Right forelimb (tissue), 1 donor: ENCODE measurements around the gene TBX1.
"Not testable (repeated sequence)": the region's sequence is repeated elsewhere in the genome, so short reads cannot be mapped to it uniquely, and the experiment has no call there.

Experiments used
- DNase-seq: peaks from one replicate; pipeline ENCODE4 v3.0.0-alpha.2; 2018

TBX1 gene

GRCh38 chr22:19765477-19766239 lies 5.1 kb downstream of the TBX1 start:
- no peak for DNase-seq

GRCh38 chr22:19766240-19766510 lies 5.6 kb downstream of the TBX1 start:
- DNase-seq: no peak

- DNase-seq: no peak
Observed at GRCh38 chr22:19766511-19767426, 6.2 kb downstream of the TBX1 start.

GRCh38 chr22:19767427-19768341 lies 7.1 kb downstream of the TBX1 start:
- no peak for DNase-seq

- DNase-seq: no peak
Observed at GRCh38 chr22:19769393-19769715, 8.8 kb downstream of the TBX1 start.

- DNase-seq: no peak
Observed at GRCh38 chr22:19770349-19771220, 10.0 kb downstream of the TBX1 start.

- no peak for DNase-seq
Observed at GRCh38 chr22:19772422-19772672, 11.8 kb downstream of the TBX1 start.

GRCh38 chr22:19772673-19773469 lies 12.3 kb downstream of the TBX1 start:
- no peak for DNase-seq

- DNase-seq: no peak
Observed at GRCh38 chr22:19773470-19774040, 13.0 kb downstream of the TBX1 start.

GRCh38 chr22:19774628-19775027 lies 14.1 kb downstream of the TBX1 start:
- no peak for DNase-seq

GRCh38 chr22:19775496-19776325 lies 15.1 kb downstream of the TBX1 start:
- no peak for DNase-seq

- no peak for DNase-seq
Observed at GRCh38 chr22:19776433-19777031, 16.0 kb downstream of the TBX1 start.

GRCh38 chr22:19777192-19777591 lies 16.6 kb downstream of the TBX1 start:
- not testable (repeated sequence) for DNase-seq

GRCh38 chr22:19779011-19779421 lies 18.4 kb downstream of the TBX1 start:
- no peak for DNase-seq

- no peak for DNase-seq
Observed at GRCh38 chr22:19779685-19780268, 19.2 kb downstream of the TBX1 start.

GRCh38 chr22:19782533-19782932 lies 22.0 kb downstream of the TBX1 start:
- DNase-seq: no peak

- DNase-seq: no peak
Observed at GRCh38 chr22:19783586-19784383, 23.2 kb downstream of the TBX1 start.

GRCh38 chr22:19784384-19785175 lies 24.0 kb downstream of the TBX1 start:
- no peak for DNase-seq
